ENCODE measurements around the gene PRDM10.
A peak's percentile ranks its signal among the peaks of the same experiment; 100 is the strongest.

PRDM10 gene

GRCh38 chr11:130008326-130008725 is 5.7 kb upstream of the PRDM10 start:
- no peak for DNase-seq

DNA sequence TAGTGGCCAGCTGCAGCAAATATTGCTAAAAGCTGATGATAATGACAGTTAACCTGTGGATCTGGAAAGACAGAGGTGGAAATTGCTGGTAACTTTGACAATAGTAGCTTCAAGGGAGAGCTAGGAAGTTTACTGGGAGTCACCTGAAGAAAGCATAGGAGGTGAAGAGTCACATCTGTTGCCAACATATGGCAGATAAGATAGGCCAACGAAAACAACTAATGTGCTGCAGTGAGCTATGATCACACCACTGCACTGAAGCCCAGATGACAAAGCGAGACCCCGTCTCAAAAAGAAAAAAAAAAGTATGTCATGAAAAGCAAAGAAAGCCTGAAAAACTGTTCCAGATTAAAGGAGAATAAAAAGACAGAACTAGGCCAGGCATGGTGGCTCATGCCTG is 4.3 kb upstream of the PRDM10 start:
- DNase-seq = no peak

DNA sequence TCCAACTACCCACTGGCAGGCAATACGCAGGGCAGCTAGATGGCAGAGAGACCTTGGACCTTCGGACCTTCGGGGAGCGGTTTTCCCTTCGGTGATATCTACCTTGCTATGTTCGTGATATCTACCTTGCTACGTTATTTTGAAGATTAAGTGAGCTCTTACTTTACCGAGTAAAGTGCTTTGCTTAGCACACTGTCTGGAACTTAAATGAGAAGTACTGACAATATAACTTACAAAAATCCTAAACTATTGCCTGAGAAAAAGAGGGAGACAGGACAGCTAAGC is 1.0 kb upstream of the PRDM10 start:
- DNase-seq = no peak

DNA sequence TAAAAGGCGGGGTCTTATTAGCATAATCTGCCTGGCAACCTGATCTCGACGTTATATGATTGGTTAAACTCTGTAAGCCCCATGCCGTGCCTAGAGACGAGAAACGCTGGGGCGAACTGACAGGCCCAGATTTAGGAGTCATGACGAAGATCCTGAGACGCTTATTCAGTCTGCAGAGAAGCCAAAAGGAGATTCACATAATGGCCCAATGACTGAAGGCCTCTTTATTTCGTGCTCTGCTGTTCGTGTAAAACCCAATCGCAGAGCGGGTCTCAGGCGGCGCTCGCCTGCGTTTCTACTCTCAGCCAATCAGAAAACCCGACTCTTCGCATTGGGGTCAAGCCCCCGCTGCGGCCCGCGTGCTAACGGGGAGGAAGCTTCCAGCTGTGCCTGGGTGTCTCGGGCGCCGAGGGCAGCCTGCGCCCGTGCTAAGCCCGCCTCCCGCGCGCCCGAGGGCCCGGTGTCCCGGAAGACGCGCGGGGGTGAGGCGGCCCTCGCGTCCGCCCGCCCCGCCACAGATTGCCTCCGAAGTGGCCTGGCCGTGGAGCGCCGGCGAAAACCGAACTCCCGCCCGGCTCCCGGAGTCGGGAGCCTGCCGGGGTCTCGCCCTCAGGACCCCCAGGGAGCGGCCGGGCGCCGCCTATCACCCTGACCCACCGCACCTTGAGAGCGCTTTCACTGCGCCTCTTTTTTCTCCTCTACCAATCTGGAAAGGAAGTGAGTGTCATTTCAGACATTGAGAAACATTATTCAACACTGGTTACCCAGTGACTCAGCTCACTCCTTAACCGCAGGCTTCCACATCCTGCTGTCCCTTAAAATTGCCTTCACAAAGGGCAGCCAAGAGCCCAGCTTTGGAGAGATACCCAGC is 446 bp upstream of the PRDM10 start:
- peak; percentile 98 for DNase-seq

DNA sequence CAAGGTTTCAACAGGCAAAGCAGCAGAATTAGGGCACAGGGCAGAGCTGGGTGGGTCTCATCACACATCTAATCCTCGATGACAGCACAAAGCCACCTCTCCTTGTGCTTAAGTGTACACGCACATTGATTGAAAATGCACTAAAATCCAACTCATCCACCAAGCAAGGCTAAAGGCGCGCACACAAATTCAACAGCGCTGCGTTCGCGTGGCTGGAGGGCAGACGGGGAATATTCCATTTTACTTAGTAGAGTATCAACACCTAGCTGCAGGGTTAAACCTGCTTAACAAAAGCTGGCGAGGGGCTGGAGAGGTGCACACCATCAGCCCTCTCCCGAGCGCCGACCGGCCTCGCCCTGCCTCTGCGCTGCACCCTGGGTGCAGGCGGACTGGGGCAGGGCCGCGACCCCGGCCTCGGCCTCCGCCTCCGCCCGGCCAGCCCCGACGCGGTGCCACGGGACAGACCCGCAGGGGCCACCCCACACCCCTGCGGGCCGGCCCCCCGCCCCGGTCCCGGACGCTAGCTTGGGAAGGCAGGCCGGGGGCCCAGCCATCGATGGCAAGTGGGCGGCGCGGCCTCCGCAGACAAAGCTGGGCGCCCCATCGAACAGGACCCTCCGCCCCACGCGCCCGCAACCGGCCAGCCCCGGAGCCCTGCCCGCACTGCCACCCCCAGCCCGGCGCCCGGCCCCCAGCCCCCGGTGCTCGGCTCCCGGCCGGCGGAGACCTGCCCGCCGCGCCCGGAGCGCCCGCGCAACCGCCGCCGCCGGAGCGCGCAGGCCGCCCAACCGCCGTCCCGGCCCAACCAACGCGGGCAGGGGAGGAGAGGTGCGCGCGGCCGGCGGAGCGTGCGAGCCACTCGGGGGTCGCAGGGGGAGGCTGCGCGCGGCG is 929 bp downstream of the PRDM10 start:
- DNase-seq = peak; percentile 13

DNA sequence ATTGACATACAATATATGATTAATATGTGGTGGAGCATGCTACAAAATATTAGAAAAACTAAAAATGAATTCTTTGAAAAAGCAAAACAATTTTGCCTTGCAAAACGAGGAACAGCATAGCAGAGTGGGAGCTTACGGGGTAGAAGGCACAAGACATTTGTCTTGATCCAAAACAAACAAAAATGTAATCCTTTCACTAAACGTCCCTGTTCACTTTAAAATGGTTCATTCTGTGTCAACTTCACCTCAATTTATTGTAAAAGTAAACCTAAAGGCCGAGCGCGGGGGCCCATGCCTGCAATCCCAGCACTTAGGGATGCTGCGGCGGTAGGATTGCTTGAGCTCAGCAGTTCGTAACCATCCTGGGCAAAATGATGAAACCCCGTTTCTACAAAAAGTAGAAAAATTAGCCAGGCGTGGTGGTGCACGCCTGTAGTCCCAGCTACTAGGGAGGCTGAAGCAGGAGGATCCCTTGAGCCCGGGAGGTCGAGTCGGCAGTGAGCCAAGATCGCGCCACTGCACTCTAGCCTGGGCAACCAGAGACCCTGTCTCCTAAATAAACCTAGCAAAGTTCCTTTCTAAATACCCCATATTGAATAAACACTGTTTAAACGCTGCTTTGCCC is 2.0 kb downstream of the PRDM10 start:
- no peak for DNase-seq

DNA sequence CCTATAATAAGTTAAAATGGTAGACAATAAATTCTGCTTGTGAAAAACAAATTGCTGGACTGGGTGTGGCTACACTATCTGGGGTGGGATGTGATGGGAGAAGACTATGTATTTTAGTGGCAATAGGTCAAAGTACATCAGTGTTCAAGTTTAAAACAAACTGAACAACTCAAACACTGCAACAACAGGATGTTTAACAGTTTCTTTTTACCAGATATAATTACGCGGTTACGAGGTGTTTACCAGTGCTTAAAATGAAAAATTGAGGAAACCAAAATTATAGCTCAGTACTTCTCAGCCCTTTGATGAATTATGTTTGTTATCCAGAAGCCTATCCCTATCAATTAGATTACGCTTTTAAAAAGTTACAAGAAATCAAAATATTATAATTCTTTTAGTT is 3.2 kb downstream of the PRDM10 start:
- no peak for DNase-seq

DNA sequence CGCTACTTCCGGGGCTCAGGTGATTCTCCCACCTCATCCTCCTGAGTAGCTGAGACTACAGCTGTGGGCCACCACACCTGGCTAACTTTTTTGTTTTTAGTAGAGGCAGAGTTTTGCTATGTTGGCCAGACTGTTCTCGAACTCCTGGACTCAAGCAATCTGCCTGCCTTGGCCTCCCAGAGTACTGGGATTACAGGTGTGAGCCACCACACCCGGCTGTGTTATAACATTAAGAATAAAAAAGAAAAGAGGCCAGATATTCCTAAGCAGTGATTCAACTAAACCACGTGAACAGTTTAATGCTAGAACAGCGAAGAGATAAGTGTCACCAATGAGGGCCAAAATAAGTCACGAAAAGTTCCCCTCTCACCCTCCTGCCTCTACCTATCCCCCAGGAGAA is 3.7 kb downstream of the PRDM10 start:
- no peak for DNase-seq

DNA sequence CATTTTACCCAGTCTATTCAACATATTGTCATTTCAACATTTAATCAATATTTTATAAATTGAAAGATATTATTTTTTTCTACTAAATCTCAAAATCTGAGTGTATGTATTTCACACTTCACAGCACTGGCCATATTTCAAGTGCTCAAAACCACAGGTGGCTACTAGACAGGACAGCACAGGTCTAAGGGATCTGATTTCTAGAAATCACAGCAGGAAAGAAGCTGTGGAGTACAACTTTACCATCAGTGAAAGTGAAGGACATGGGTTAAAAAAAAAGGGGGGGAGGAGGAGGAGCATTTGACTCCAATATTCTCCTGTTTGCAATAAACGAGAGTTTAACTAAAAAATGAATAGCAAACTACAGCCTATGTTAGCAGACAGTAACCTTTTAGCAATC is 4.5 kb downstream of the PRDM10 start:
- DNase-seq = peak; percentile 9

GRCh38 chr11:129997513-129997912 is 5.1 kb downstream of the PRDM10 start:
- DNase-seq = no peak

DNA sequence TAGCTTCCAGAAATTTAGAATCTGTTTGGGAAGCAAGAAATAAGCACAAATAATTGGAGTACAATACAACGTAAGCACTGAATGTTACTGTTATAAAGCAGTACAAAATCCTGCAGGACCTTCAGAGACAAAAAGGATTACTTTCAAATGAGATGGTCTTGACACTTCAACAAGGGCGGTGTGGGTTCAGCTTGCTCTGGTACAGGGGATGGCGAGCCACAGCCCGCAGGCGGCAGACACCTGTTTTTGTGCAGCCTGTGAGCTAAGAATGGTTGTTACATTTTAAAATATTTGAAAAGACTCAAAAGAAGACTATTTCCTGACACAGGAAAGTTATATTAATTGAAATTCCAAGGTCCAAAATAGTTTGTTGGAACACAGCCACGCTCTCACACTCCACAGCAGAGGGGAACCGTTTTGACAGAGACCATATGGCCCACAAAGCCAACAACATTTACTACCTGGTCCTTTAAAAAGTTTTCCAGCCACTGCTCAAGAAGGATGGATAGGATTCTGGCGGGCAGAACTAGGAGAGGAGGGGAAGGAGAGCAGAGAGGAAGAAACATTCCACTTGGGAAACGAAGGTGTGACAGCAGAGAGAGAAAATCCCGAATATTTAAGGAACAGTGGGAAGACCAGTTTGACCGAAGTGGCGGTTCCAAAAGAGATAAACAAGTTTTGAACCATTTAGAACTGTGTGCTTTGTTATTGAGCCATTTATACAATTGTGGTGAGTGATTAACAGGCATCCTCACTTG is 6.3 kb downstream of the PRDM10 start:
- DNase-seq = no peak

DNA sequence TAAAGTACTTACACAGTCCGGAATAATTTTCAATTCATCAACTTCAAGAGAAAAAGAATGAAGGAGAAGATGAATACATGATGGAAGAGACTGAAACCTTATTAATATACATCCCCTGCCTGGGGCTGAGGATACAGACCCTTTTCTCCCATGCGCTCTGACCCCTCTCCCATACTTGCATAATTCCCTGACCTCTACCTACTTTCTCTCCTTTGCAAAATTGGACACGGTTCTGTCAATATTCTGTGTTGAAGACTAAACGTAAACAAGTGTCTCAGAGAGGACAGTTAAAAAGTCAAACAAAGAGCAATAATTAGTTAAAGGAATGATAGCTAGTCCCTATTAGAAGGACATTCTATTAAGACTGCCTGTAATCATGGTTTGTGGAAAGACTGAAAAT is 7.5 kb downstream of the PRDM10 start:
- DNase-seq = no peak

GRCh38 chr11:129992161-129992944 is 10.3 kb downstream of the PRDM10 start:
- peak; percentile 18 for DNase-seq

GRCh38 chr11:129989149-129989813 is 13.4 kb downstream of the PRDM10 start:
- DNase-seq = no peak

DNA sequence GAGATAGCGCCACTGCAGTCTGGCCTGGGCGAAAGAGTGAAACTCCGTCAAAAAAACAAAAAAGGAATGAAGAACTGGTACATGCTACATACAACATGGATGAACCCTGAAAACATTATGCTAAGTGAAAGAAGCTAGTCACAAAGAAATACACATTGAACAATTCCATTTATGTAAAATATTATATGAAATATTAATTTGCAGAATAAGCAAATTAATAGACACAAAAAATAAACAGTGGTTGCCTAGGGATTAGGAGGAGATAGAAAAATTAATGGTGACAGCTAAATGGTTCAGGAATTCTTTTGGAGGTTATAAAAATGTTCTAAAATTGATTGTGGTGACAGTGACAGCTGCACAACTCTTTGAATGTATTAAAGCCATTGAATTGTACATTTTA is 14.7 kb downstream of the PRDM10 start:
- DNase-seq = no peak

DNA sequence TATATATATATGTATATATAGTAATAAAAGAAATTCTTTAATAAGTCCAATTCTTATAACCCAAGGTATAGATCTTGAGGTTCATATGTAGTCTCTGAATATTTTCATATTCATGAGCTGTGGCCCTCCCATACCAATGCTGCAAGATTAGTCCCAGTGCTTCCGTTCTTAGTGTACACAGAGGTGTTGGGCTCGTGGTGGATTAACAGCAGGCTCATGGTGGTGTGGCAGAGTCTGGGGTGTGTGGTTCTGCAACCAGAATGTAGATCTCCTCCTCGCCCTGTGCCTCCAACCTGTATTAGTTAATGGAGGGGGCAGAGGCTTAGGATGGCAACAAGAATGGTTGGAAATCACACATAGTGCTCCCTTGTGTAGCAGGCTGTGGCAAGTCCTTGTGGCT is 16.8 kb downstream of the PRDM10 start:
- DNase-seq = no peak

DNA sequence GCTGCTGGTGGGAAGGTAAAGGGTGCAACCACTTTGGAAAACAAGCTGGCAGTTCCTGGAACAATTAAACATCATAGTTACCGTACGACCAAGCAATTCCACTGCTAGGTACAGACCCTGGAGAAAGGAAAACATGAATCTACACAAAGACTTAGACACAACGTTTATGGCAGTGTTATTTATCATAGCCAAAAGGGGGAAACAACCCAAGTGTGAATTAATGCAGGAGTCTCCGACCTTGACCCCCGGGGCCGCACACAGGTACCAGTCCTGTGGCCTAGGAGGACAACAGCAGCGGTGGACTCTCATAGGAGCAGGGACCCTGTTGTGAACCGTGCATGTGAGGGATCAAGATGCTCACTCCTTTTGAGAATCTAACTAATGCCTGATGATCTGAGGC is 22.5 kb downstream of the PRDM10 start:
- DNase-seq = no peak

DNA sequence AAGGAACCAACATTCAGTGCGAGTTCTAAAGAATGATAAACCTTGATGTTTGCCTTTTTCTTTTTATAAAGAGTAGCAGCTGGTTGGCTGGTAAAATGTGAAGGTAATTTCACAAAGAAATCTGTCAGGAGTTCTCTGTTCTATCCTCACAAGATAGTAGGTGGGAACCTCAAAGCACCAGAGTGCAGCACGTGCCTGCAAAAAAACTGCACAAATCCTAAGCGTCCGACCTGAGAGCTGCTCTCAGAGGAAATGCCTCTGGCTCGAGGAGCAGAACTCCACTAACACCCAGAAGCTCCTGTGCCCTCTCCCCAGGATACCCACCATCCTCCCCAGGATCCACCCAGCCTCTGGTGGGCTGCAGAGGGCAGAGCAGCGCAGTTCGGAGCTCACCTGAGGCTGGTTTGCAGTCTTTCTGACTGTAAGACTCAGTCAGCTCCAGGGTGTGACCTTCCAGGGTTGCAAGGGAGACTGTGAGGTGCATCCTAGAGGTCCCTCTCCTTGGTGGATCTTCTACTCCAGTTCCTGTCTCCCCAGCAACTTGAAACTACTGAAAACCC is 23.5 kb downstream of the PRDM10 start:
- no peak for DNase-seq

GRCh38 chr11:129978447-129978846 is 24.2 kb downstream of the PRDM10 start:
- no peak for DNase-seq

DNA sequence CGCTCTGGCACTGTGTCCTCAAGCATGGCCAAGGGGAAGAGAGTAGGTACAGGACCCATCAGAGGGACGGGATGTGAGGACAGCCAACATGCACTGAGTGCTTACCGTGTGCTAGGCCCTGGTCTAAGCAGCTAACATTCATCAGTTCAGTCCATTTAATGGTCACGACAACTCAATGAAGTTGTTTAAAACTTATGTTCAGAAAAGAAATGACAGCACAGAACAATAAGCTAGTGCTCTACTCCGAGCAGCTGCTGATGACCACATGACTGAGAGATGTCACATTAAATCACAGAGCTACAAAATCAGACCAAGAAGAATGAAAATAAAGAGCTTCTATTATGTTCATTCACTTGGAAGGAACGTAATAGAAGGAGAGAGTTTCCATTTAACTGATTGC is 26.3 kb downstream of the PRDM10 start:
- DNase-seq = no peak

- DNase-seq = no peak
These were observed 27.1 kb downstream of the PRDM10 start for GRCh38 chr11:129975543-129975942.

Data from NCI-H1417 treated with DMSO at 0.1 percent for 48 hours (cell line).